Mesenchymal stem cell (in vitro differentiated cells and primary cell): Measurements from ENCODE around the gene MEMO1.

Experiments used
- DNase-seq: peaks from one replicate; pipeline ENCODE4 v3.0.0-alpha.2; 2013
- H2AFZ ChIP-seq: one replicate; pipeline ENCODE4 v1.6.1; 2013; ENCODE audit warnings: low read depth, mild to moderate bottlenecking, control low read depth, inconsistent platforms, low read length, moderate library complexity
- H2AK5ac ChIP-seq: 2 replicates; pipeline ENCODE4 v1.6.1; 2013; ENCODE audit warnings: low read length, moderate library complexity, mild to moderate bottlenecking, inconsistent platforms; ENCODE audit not compliant: severe bottlenecking
- H2BK120ac ChIP-seq: one replicate; pipeline ENCODE4 v1.6.1; 2013; ENCODE audit warnings: low read depth, mild to moderate bottlenecking, inconsistent platforms, low read length, moderate library complexity
- H2BK12ac ChIP-seq, 2 experiments: one replicate each; pipeline ENCODE4 v1.6.1; 2013; ENCODE audit warnings: inconsistent platforms in 2 of 2, low read length in 2 of 2, mild to moderate bottlenecking in 2 of 2, moderate library complexity in 2 of 2, control low read depth in 1 of 2
- H2BK15ac ChIP-seq: one replicate; pipeline ENCODE4 v1.6.1; 2013; ENCODE audit warnings: mild to moderate bottlenecking, low read depth, inconsistent platforms; ENCODE audit not compliant: poor library complexity, severe bottlenecking
- H2BK5ac ChIP-seq: 2 replicates; pipeline ENCODE4 v1.6.1; 2013; ENCODE audit warnings: low read depth, mild to moderate bottlenecking, low read length, control low read depth, inconsistent platforms; ENCODE audit not compliant: poor library complexity, severe bottlenecking
- H3K14ac ChIP-seq, 2 experiments: one replicate each; pipeline ENCODE4 v1.6.1; 2013; ENCODE audit warnings: inconsistent platforms in 2 of 2, low read length in 2 of 2, control low read depth in 1 of 2, mild to moderate bottlenecking in 1 of 2, moderate library complexity in 1 of 2
- H3K18ac ChIP-seq, 2 experiments: one replicate each; pipeline ENCODE4 v1.6.1; 2013; ENCODE audit warnings: inconsistent platforms in 2 of 2, low read length in 2 of 2, control low read depth in 1 of 2, low read depth in 1 of 2, mild to moderate bottlenecking in 1 of 2
- H3K23ac ChIP-seq, 2 experiments: one replicate each; pipeline ENCODE4 v1.6.1; 2013; ENCODE audit warnings: inconsistent platforms in 2 of 2, low read length in 2 of 2, mild to moderate bottlenecking in 2 of 2, moderate library complexity in 2 of 2, control low read depth in 1 of 2
- H3K27ac ChIP-seq: 2 replicates; pipeline ENCODE4 v1.5.1; 2013; ENCODE audit warnings: mild to moderate bottlenecking, moderate library complexity, low read length, control low read depth, inconsistent platforms; ENCODE audit not compliant: poor library complexity, severe bottlenecking
- H3K27me3 ChIP-seq, 2 experiments: 2 replicates each; pipeline versions ENCODE4 v1.6.1 to v1.7.0; 2013; ENCODE audit warnings: low read length in 2 of 2, mild to moderate bottlenecking in 2 of 2, moderate library complexity in 2 of 2, control low read depth in 1 of 2, inconsistent platforms in 1 of 2; ENCODE audit not compliant: control insufficient read depth in 1 of 2, insufficient read depth in 1 of 2
- H3K36me3 ChIP-seq, 2 experiments: 2 replicates each; pipeline versions ENCODE4 v1.6.1 to v1.7.0; 2013; ENCODE audit warnings: low read length in 2 of 2, control low read depth in 1 of 2, inconsistent platforms in 1 of 2, low read depth in 1 of 2, mild to moderate bottlenecking in 1 of 2; ENCODE audit not compliant: insufficient read depth in 2 of 2, control insufficient read depth in 1 of 2
- H3K4ac ChIP-seq, 2 experiments: one replicate each; pipeline ENCODE4 v1.6.1; 2013; ENCODE audit warnings: inconsistent platforms in 2 of 2, low read length in 2 of 2, mild to moderate bottlenecking in 2 of 2, moderate library complexity in 2 of 2, control low read depth in 1 of 2, low read depth in 1 of 2
- H3K4me1 ChIP-seq: 2 replicates; pipeline ENCODE4 v1.6.1; 2013; ENCODE audit warnings: low read depth, low read length, control low read depth; ENCODE audit not compliant: control insufficient read depth, insufficient read depth
- H3K4me2 ChIP-seq: 2 replicates; pipeline ENCODE4 v1.6.1; 2013; ENCODE audit warnings: low read length, mild to moderate bottlenecking, inconsistent platforms; ENCODE audit not compliant: poor library complexity, severe bottlenecking
- H3K4me3 ChIP-seq, 2 experiments: 2 replicates each; pipeline versions ENCODE4 v1.5.1 to v1.7.0; 2013; ENCODE audit warnings: low read length in 2 of 2, mild to moderate bottlenecking in 2 of 2, control low read depth in 1 of 2, low read depth in 1 of 2; ENCODE audit not compliant: insufficient read depth in 1 of 2
- H3K79me1 ChIP-seq: replicated peaks from 2 replicates; pipeline ENCODE4 v1.6.1; 2013; ENCODE audit warnings: mild to moderate bottlenecking, control low read depth, low read length, inconsistent platforms; ENCODE audit not compliant: poor library complexity, severe bottlenecking
- H3K9ac ChIP-seq: 2 replicates; pipeline ENCODE4 v1.7.0; 2013; ENCODE audit warnings: mild to moderate bottlenecking, low read length, moderate library complexity
- H3K9me3 ChIP-seq: 2 replicates; pipeline ENCODE4 v1.7.0; 2013; ENCODE audit warnings: mild to moderate bottlenecking, low read length; ENCODE audit not compliant: control insufficient read depth
- H4K8ac ChIP-seq: one replicate; pipeline ENCODE4 v1.6.1; 2013; ENCODE audit warnings: inconsistent platforms, mild to moderate bottlenecking, low read length, moderate library complexity
- H4K91ac ChIP-seq: one replicate; pipeline ENCODE4 v1.6.1; 2013; ENCODE audit warnings: mild to moderate bottlenecking, low read length, inconsistent platforms
- WGBS: methylation state at CpG from one replicate; pipeline ENCODE4 v1.1.7; 2013; ENCODE audit warnings: mixed read lengths; 5-methylcytosine and 5-hydroxymethylcytosine counted together

The MEMO1 gene

DNA sequence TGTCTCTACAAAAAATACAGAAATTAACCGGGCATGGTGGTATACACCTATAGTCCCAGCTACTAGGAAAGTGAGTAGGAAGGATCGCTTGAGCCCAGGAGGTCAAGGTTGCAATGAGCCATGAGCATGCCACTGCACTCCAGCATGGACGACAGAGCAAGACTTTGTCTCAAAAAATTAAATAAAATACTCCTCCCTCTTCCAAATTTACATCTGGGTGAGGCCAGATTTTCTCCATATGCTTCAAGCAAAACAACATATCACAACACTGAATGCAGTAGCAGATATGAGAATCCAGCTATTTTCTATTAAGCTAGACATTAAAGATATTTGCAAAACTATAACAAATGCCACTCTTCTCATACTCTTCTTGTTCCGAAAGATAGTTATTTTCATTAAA, 20.9 kb downstream of the MEMO1 start:
- Histone ChIP-seq H2AK5ac (no peak overlapping the region), H3K9ac (no peak overlapping the region), H4K8ac (no peak overlapping the region), H3K18ac (no peak overlapping the region), H3K4me3 (no peak overlapping the region), H2BK5ac (no peak overlapping the region), H3K23ac (no peak overlapping the region), H3K9me3 (no peaks in the 10 kb centered on the region), H3K27ac (no peak overlapping the region), H3K79me1 (peaks cover 6% of the 10 kb centered on the region), H3K4ac (no peak overlapping the region), H3K4me2 (no peak overlapping the region), H2BK15ac (no peak overlapping the region), H2BK120ac (no peak overlapping the region), H2BK12ac (no peak overlapping the region), H4K91ac (no peak overlapping the region), H3K36me3 (no peaks in the 10 kb centered on the region), H3K14ac (no peak overlapping the region), H2AFZ (no peak overlapping the region), H3K27me3 (no peaks in the 10 kb centered on the region), H3K4me1 (peaks cover 3% of the 10 kb centered on the region)
- WGBS, result 94% methylated on average over 3 of the region's 4 CpGs
- DNase-seq, result no peak

DNA sequence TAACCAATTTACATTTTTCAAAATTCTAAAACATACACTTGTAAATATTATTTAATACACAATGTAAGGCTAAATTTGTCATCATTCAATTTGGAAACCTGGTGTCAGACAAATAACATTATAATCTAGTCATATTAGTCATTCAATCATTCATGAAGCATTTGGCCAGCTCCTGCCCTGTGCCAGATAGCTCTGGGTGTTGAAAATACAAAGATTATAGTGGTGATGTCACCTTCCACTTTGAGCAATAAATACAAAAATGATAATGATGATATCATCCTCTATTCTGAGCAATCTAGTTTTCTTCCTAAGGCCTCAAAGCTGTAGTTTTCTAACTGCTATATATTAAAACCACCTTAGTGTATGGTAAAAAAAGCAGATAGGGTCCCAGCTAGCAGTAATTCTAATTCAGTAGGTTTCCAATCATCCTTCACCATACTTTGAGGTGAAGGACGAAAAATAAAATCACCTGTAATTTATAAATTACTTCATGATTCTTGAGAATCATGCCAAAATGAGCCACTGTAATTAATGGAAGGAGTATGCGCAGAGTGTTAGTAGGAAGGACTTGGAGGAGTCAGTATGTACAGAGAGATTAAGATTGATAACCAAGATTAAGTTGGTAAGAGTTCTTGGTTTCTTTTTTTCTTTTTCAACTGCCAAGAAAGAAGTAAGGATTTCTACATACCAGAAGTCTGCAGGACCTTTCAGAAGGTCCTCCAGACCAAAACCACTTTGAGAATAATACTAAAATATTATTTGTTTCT, 23.2 kb downstream of the MEMO1 start:
- Histone ChIP-seq H3K9me3 (no peaks in the 10 kb centered on the region), H4K8ac (no peak overlapping the region), H2BK120ac (no peak overlapping the region), H2AK5ac (no peak overlapping the region), H2AFZ (no peak overlapping the region), H3K36me3 (peaks cover 0 to 6% of the 10 kb centered on the region in 2 experiments), H3K23ac (no peak overlapping the region), H3K18ac (no peak overlapping the region), H3K27me3 (no peaks in the 10 kb centered on the region), H3K9ac (peak overlapping the region; percentile 69), H4K91ac (no peak overlapping the region), H3K79me1 (peaks cover 3% of the 10 kb centered on the region), H3K4me2 (no peak overlapping the region), H3K27ac (no peak overlapping the region), H2BK15ac (no peak overlapping the region), H3K4me3 (no peak overlapping the region), H2BK5ac (no peak overlapping the region), H3K14ac (no peak overlapping the region), H3K4ac (no peak overlapping the region), H2BK12ac (no peak overlapping the region), H3K4me1 (no peaks in the 10 kb centered on the region)
- WGBS, result 100% methylated on average over 1 of the region's 2 CpGs
- DNase-seq, result peak; percentile 48

DNA sequence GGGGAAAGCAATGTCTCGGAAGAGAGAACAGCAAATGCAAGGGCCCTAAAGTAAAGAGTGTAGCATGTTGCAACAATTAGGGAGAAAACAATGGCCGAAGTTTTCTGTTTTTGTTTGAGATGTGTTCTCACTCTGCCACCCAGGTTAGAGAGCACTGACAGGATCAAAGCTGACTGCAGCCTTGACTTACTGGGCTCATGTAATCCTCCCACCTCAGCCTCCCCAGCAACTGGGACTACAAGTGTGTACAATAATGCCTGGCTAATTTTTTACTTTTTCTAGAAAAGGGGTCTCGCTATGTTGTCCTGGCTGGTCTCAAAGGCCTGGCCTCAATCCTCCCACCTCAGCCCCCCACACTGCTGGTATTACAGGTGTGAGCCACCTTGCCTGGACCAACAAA, 23.9 kb downstream of the MEMO1 start:
- Histone ChIP-seq H3K4me1 (no peaks in the 10 kb centered on the region), H2AK5ac (no peak overlapping the region), H3K36me3 (peaks cover 0 to 8% of the 10 kb centered on the region in 2 experiments), H3K4ac (no peak overlapping the region), H2BK15ac (no peak overlapping the region), H3K23ac (no peak overlapping the region), H3K4me3 (no peak overlapping the region), H3K79me1 (peaks cover 3% of the 10 kb centered on the region), H3K18ac (no peak overlapping the region), H4K8ac (no peak overlapping the region), H3K9ac (no peak overlapping the region), H3K14ac (no peak overlapping the region), H3K9me3 (no peaks in the 10 kb centered on the region), H4K91ac (no peak overlapping the region), H2AFZ (no peak overlapping the region), H3K27me3 (no peaks in the 10 kb centered on the region), H2BK12ac (no peak overlapping the region), H2BK5ac (no peak overlapping the region), H3K27ac (no peak overlapping the region), H3K4me2 (no peak overlapping the region), H2BK120ac (no peak overlapping the region)
- no peak for DNase-seq
- WGBS, result 96% methylated on average over 3 of the region's 3 CpGs

DNA sequence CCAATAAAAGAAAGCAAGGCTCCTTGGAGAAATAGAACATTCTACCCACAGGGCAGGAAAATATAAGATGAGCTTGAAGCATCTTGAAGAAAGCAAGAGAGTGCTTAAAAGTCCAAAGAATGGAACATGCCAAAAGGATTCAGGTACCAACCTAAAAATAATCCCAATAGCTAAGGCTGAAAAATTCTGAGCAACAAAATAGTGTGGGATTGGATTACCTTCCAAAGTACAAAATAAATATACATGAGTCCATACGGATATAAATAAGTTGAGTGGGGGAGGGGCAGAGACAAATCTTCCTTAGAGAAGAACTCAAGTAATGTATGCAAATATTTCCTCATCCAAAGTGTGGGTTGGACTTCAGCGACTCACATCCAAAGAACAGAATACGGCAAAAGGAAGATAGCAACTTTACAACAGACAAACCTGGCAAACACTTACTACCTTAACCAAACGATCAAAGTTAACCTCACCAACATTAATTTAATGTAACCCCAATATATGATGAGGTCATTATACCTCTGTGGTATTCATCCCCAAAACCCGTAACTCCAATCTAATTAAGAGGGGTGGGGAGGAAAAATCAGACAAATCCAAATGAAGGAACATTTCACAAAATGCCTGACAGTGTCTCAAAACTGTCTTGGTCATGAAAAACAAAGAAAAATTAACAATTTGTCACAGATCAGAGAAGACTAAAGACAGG, 26.9 kb downstream of the MEMO1 start:
- H3K9ac ChIP-seq, result no peak overlapping the region
- H3K79me1 ChIP-seq, result peaks cover 3% of the 10 kb centered on the region
- H3K18ac ChIP-seq, result no peak overlapping the region
- H3K9me3 ChIP-seq, result no peaks in the 10 kb centered on the region
- no peaks in the 10 kb centered on the region for H3K27me3 ChIP-seq
- peaks cover 0 to 8% of the 10 kb centered on the region in 2 experiments for H3K36me3 ChIP-seq
- no peak overlapping the region for H2AK5ac ChIP-seq
- H2BK12ac ChIP-seq, result no peak overlapping the region
- H3K4ac ChIP-seq, result no peak overlapping the region
- DNase-seq, result no peak
- H4K91ac ChIP-seq, result no peak overlapping the region
- H4K8ac ChIP-seq, result no peak overlapping the region
- H2AFZ ChIP-seq, result no peak overlapping the region
- no peak overlapping the region for H3K4me3 ChIP-seq
- no peak overlapping the region for H2BK5ac ChIP-seq
- no peak overlapping the region for H2BK120ac ChIP-seq
- 100% methylated on average over 4 of the region's 5 CpGs for WGBS
- no peak overlapping the region for H3K23ac ChIP-seq
- H3K4me1 ChIP-seq, result peaks cover 3% of the 10 kb centered on the region
- no peak overlapping the region for H2BK15ac ChIP-seq
- H3K14ac ChIP-seq, result no peak overlapping the region
- no peak overlapping the region for H3K27ac ChIP-seq
- H3K4me2 ChIP-seq, result no peak overlapping the region
